ENCODE measurements around the gene TCF3. TPM values are rescaled to one million over a fixed set of nuclear protein-coding genes. Genes with fewer than 3 reads are reported as not detected.
A peak's percentile ranks its signal among the peaks of the same experiment; 100 is the strongest.

The TCF3 gene
- total and polyA plus RNA-seq, 2 of the 8 experiments (the other 6 are each of a cell fraction or from before 2014, with no cell fraction given): 241 to 348 TPM

GRCh38 chr19:1616875-1617274 is 35.5 kb downstream of the TCF3 start:
- 0 out of 2 replicates have a peak overlapping the region, but pooled peaks have one; percentile 5 for H2BK5ac ChIP-seq (ENCODE audit: low read depth, low read length)
- H3K79me2 ChIP-seq (ENCODE audit: control insufficient read depth in 1 of 2, insufficient read depth in 2 of 2, low read length in 2 of 2): peaks cover 0 to 2% of the 10 kb centered on the region in 2 experiments; a peak in 1 of 4 replicates
- H2AFZ ChIP-seq (ENCODE audit: low read length): no peak overlapping the region
- H3K23ac ChIP-seq (ENCODE audit: insufficient read length): no peak overlapping the region
- H2BK15ac ChIP-seq (ENCODE audit: low read length): no peak overlapping the region
- no peak overlapping the region for H4K91ac ChIP-seq (replicated peaks; ENCODE audit: insufficient read length, low read length)
- peaks cover 3% of the 10 kb centered on the region for H3K79me1 ChIP-seq (ENCODE audit: low read depth, low read length)
- no peaks in the 10 kb centered on the region for H3K9me3 ChIP-seq (ENCODE audit: insufficient read depth in 2 of 2, low read depth in 1 of 2, low read length in 1 of 2)
- ChIA-PET CTCF (ENCODE audit: partially characterized antibody) (interaction anchor here (0.6 to 1.7 kb wide), 8 partner anchors 8 to 227 kb away, joined by 3 read pairs; partner anchors contain the start of gene UQCR11), POLR2A (ENCODE audit: partially characterized antibody) (interaction anchor here (0.8 to 4.8 kb wide), 4 partner anchors 10 to 20 kb away, joined by 4 to 26 read pairs (median 6); partner anchors contain the start of gene UQCR11)
- no peak for DNase-seq (ENCODE audit: low read depth in 1 of 2, low spot score in 2 of 2)
- H3K18ac ChIP-seq (ENCODE audit: extremely low read depth, low read length): no peak overlapping the region
- no peak overlapping the region for H4K5ac ChIP-seq (ENCODE audit: insufficient read length, low read depth, low read length)
- no peaks in the 10 kb centered on the region for H3K27me3 ChIP-seq (replicated peaks in 1 of 4; ENCODE audit: control insufficient read depth in 3 of 4, extremely low read depth in 1 of 4, insufficient read depth in 3 of 4, low read length in 3 of 4)
- no peak overlapping the region; the same call in 1 of the 2 replicates for H4K8ac ChIP-seq (ENCODE audit: extremely low read depth, insufficient read depth, low read length)
- no peak overlapping the region for H2BK20ac ChIP-seq (ENCODE audit: low read length)
- no peak overlapping the region for H3K27ac ChIP-seq (ENCODE audit: low read depth, low read length)
- WGBS, 2 experiments (ENCODE audit: extremely low coverage in 1 of 2, insufficient coverage in 1 of 2, insufficient read length in 1 of 2, insufficient replicate concordance in 2 of 2, low coverage in 1 of 2, low lambda C conversion rate in 2 of 2, missing lambda C conversion rate in 1 of 2): 92% methylated on average over 4 of the region's 4 CpGs; no CpG with 5 or more reads in 1 of the 2 experiments
- H3K23me2 ChIP-seq (ENCODE audit: low read depth, low read length): no peaks in the 10 kb centered on the region
- no peak overlapping the region for H3K4me3 ChIP-seq (ENCODE audit: extremely low read depth in 1 of 4, insufficient read depth in 2 of 4, low read depth in 3 of 4, low read length in 4 of 4)
- H4K20me1 ChIP-seq (replicated peaks in 1 of 2; ENCODE audit: control insufficient read depth in 1 of 2, insufficient read depth in 2 of 2, low read length in 2 of 2): peaks cover 21 to 36% of the 10 kb centered on the region in 2 experiments
- TF ChIP-seq EZH2 (IDR thresholded peaks at IDR 0.05; ENCODE audit: low read depth, low read length, severe bottlenecking) (no peak), POLR2A (IDR thresholded peaks at IDR 0.05; ENCODE audit: control extremely low read depth in 1 of 2, low read depth in 2 of 2, low read length in 2 of 2) (no peak), TBP (IDR thresholded peaks at IDR 0.05; ENCODE audit: low read depth, low read length) (no peak), YY1 (IDR thresholded peaks at IDR 0.05; ENCODE audit: low read depth, low read length) (no peak), SIX5 (IDR thresholded peaks at IDR 0.05; ENCODE audit: low read depth, low read length) (no peak), NANOG (IDR thresholded peaks at IDR 0.05; ENCODE audit: insufficient read depth, low read depth, low read length, poor library complexity, severe bottlenecking) (no peak), SP2 (IDR thresholded peaks at IDR 0.05; ENCODE audit: low read length) (no peak), GTF2F1 (IDR thresholded peaks at IDR 0.05; ENCODE audit: borderline replicate concordance, low read depth, low read length) (no peak)
- TF ChIP-seq, protein P1, sequence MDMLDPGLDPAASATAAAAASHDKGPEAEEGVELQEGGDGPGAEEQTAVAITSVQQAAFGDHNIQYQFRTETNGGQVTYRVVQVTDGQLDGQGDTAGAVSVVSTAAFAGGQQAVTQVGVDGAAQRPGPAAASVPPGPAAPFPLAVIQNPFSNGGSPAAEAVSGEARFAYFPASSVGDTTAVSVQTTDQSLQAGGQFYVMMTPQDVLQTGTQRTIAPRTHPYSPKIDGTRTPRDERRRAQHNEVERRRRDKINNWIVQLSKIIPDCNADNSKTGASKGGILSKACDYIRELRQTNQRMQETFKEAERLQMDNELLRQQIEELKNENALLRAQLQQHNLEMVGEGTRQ (IDR thresholded peaks at IDR 0.05; ENCODE audit: low read length): no peak
- H3K36me3 ChIP-seq (ENCODE audit: control insufficient read depth in 2 of 4, insufficient read depth in 4 of 4, low read length in 3 of 4): peaks cover 39 to 87% (median 70%) of the 10 kb centered on the region in 4 experiments
- no peak overlapping the region for H3K4ac ChIP-seq (replicated peaks; ENCODE audit: insufficient read length, low read depth, low read length)
- no peak overlapping the region for H2AK5ac ChIP-seq (ENCODE audit: low read depth, low read length)
- peaks cover 0 to 7% (median 3%) of the 10 kb centered on the region in 4 experiments; a peak in 1 of 7 replicates for H3K4me1 ChIP-seq (replicated peaks in 1 of 4; ENCODE audit: control insufficient read depth in 3 of 4, insufficient read depth in 4 of 4, low read length in 3 of 4)
- H2BK12ac ChIP-seq (ENCODE audit: low read depth, low read length): no peak overlapping the region
- no peak overlapping the region for H2BK120ac ChIP-seq (replicated peaks; ENCODE audit: low read depth, low read length)
- no peak overlapping the region for H3K9ac ChIP-seq (replicated peaks in 1 of 4; ENCODE audit: extremely low read depth in 1 of 4, low read depth in 3 of 4, low read length in 3 of 4)
- H3K4me2 ChIP-seq (ENCODE audit: insufficient read depth in 1 of 2, low read depth in 2 of 2, low read length in 2 of 2): no peak overlapping the region
- no peak overlapping the region for H3K14ac ChIP-seq (ENCODE audit: insufficient read length)
- FAIRE-seq: no peak
- no peak overlapping the region for H3K56ac ChIP-seq (replicated peaks; ENCODE audit: insufficient read length, low read depth, low read length)

All from H1 (cell line).